T47D (cell line): ENCODE measurements around the gene FAM3A.
A peak's percentile ranks its signal among the peaks of the same experiment; 100 is the strongest.

Experiments
- DNase-seq, 2 experiments: peaks; one replicate each; pipeline versions ENCODE4 v3.0.0 to v3.0.0-alpha.2; 2011 to 2012; ENCODE audit warnings: low read depth in 1 of 2, low spot score in 1 of 2
- JUND ChIP-seq: IDR thresholded peaks from 2 replicates; pipeline ENCODE4 v1.6.1; 2012; ENCODE audit warnings: low read depth
- in situ Hi-C: cut with HindIII; loops from 2 replicates; pipeline ENCODE4 v1.10.0; 2016; ENCODE audit warnings: low sequenced_read_pairs, low pct_unique_long_range_greater_than_20kb

Gene FAM3A

DNA sequence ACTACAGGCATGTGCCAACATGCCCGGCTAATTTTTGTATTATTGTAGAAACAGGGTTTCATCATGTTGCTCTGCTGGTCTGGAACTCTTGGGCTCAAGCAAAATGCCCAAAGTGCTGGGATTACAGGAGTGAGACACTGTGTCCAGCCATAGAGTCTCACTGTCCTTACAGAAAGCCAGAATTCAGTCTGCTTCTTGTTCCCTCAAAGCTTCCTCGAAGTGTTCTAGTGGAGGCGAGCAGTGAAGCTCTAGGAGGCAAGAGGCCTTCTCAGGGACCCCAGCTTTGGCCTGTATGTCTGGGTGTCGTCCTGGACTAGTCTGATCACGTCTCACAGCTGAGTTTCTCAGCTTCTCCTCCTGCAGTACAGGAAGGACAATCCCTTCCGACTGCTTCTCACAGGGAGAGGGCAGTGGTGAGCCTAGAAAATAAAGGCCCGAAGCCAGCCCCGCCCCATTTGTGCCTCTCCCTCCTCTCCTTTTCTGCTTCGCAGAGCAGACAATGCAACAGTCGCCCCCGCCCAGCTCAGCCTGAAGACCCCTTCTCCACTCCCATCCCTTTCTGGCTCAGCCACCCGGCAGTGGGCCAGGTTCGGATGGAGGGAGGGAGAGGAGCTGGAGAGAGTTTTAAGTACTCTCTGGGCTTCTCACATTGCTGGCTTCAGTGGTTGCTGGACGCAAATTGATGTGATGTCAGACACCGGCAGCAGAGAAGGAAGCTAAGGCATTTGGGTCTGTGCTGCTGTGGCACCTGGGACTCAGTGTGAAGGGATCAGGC is 11.1 kb upstream of the FAM3A start:
- DNase-seq: peak in 1 of 2 experiments; percentile 76
- no peak for TF ChIP-seq JUND
- in situ Hi-C loops: no loop called here

DNA sequence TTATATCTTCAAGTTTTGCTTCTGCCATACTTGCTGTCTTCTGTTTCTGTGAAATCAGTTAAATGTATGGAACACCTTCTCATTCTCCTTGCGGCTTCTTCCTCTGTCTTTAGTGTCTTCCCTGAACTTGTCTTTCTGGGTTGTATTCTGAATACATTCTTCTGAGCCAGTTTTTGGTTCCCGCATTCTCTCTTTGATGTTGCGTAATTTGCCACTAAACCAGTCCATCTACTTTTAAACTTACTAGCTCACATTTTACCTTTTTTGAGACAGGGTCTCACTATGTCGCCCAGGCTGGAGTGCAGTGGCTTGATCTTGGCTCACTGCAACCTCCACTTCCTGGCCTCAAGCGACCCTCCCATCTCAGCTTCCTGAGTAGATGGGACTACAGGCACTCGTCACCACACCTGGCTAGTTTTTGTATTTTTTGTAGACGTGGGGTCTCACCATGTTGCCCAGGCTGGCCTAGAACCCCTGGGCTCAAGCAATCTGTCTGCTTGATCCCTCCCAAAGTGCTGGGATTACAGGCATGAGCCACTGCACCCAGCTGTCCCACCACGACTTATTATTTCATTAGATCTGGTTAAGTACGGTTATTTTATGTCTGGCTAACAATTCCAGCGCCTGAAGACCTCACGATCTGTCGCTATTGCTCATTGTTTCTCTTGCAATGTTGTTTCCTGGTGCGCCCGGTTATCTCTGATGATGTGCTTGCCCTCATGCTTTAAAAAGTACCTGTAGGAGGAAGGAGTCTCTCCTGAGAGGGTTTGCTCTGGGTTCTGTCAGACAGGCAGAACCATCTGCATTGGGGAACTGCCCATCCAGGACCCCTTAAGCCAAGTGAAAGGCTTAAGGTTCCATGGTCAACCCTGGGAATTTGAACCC is 9.8 kb upstream of the FAM3A start:
- no peak for TF ChIP-seq JUND
- DNase-seq: peak in 1 of 2 experiments; percentile 56
- in situ Hi-C loops: no loop called here

DNA sequence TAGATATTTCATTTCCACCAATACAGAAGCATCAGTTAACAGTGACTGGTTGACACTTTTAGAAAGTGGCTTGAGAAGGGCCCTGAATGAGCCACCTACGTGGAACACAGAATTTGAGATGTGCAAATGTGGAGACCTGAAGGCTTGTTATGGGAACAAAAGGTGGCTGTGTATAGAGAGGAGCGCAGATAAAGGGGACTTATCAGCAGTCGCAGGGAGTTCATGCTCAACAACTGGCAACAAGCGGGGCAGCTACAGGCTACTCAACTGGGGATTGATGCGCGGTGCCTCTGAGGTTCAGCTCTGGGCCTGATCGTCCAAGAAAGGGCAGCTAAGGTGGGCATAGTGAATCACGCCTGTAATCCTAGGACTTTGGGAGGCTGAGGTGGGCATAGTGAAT is 3.4 kb upstream of the FAM3A start:
- no peak for DNase-seq
- in situ Hi-C loops: no loop called here
- no peak for TF ChIP-seq JUND

DNA sequence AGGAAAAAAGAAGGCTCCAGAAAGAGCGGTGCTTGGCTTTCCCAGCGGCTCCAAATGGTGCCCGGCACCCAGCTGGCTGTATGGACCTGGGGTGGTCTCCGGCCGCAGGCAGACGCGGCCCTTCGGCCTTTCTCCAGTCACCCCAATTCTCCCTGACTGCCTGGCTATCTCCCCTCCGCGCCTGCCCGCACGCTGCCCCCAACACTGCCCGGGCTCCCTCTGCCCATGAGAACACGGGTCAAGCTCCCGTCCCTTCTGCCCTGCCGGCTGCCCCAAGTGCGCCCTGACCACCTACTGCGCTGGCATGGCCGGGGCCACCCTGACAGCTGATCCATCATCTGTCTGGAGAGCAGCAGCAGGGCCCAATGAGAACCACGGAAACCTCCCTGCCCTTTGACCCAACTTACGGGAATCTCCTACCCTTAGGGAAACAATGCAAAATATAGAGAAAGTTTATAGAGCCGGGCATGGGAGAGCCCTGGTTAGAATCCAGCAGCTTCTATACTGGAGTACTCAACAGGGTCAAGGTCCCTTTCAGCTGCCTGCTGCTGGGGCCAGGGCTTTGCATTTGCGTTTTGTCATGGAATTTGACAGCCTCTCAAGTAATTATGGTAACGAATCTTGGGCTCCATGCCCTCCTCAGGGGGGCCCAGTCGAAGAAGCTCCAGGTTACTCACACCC is 1.2 kb upstream of the FAM3A start:
- in situ Hi-C loops: no loop called here
- DNase-seq: no peak
- no peak for TF ChIP-seq JUND

DNA sequence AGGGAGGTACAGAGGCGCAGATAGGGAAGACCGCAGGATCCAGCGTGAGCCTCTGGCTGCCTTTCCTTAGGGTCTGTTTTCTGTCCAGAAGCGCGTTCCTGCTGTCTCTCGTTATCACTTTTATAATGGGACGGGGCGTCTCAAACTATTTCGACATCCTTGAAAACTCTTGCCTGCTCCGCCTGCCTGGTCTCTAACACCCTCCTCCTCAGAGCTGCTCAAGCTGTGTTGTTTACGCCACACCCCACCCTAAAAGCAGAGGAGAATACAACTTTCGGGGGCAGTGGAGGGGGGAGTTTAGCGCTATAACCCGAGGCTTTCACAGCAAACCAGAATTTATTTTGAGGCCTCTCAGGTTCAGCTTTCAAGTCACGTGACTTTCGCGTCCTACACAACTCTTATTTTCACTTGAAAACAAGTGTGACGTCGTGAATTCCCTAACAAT is 646 bp upstream of the FAM3A start:
- TF ChIP-seq JUND: no peak
- no peak for DNase-seq
- in situ Hi-C loops: no loop called here

DNA sequence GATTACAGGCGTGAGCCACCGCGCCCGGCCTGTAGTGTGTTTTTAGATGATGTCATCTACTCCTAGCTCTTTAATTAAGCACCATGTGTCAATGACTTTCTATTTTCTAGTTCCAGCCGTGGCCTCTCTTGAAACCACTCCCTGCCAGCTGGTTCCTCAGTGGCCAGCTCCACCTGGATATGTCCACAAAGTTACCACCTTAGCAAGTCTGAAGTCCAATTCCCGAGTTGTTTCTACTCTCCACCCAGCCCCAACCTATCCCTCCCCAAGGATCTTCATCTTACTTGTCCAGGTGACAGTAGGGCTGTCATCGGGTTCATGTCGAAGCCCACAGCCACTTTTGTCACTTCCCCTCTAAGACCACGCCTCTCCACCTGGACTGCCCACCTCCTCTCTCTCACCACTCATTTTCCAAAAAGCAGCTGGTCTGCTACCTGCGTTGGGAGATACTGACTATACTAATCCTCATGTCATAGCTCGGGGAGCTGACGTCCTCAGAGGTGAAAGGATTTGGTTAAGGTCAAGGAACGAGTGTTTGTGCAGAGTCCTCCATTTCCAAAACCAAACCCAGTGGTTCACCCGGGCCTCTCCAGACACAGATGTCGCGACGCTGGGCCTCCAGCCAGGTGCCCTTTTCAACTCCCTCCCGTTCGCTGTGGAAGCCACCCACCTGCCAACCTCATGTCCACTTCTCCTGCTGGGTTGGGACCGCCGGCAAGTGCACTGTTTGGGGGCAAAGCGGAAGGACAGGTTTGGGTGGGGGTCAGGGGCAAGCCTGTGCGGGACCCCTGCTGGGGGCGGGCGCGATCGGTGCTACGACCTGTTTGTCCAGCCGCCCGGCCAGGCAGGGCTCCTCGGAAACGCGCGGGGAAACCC is 704 bp downstream of the FAM3A start:
- TF ChIP-seq JUND: no peak
- in situ Hi-C loops: no loop called here
- DNase-seq: peak in 1 of 2 experiments; percentile 36

DNA sequence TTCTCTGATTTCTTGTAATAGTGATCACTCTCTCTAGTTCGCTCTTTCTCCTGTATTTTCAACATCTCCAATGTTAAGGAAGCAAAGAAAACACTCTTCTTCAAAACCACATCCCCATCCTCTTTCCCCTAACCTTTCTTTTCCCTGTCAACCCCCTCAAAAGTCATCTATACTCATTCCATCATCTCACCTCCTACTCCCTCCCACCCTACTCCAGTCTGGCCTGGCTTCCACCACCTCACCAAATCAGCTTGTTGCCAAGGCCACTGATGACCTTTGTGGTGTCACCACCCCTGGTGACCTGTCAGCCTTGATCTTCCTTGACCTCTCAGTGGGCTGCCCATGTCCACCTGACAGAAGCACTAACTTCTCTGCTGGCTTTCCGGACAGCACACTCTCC is 2.3 kb downstream of the FAM3A start:
- no peak for TF ChIP-seq JUND
- no peak for DNase-seq
- in situ Hi-C loops: no loop called here

DNA sequence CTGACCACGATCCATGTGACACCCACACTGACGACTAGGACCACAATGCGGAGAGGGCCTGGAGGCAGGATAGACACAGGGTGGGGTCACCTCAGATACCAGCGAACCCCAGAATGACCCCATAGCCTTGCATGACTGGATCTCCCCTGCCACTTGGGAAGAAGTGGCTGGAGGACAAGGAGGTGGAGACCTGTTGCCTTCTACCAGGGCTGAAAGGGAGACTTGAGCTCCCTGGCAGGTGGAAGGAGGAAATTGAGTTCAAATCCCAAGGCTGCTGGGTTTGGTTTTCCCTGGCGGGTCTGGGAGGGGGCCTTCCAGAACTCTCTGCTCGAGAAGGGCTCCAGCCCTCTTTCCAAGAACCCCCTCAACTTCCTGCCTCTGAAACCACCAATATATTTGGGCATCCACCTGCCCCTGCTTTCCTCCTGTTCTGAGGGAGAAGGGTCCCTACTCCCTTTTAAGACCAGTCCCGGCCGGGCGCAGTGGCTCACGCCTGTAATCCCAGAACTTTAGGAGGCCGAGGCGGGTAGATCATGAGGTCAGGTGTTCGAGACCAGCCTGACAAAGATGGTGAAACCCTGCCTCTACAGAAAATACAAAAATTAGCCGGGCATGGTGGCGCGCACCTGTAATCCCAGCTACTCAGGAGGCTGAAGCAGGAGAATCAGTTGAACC is 3.0 kb downstream of the FAM3A start:
- DNase-seq: no peak
- TF ChIP-seq JUND: no peak
- in situ Hi-C loops: no loop called here

DNA sequence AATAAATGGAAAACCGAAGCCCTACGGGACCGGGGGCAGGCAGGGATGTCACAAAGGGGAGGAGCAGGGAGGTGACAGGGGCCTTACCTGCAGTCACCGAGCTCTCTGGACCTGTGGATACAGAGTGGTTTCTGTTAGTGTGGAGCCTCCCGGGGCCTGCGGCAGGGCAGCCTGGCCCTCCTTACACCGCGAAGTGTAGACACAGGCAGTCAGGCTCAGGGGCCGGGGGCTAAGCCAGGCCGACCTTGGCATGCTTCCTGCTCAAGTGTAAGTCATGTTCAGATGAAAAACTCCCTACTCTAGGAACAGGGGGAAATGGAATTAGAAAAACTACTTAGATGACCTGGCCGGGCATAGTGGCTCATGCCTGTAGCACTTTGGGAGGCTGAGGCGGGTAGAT is 4.3 kb downstream of the FAM3A start:
- no peak for DNase-seq
- no peak for TF ChIP-seq JUND
- in situ Hi-C loops: no loop called here

DNA sequence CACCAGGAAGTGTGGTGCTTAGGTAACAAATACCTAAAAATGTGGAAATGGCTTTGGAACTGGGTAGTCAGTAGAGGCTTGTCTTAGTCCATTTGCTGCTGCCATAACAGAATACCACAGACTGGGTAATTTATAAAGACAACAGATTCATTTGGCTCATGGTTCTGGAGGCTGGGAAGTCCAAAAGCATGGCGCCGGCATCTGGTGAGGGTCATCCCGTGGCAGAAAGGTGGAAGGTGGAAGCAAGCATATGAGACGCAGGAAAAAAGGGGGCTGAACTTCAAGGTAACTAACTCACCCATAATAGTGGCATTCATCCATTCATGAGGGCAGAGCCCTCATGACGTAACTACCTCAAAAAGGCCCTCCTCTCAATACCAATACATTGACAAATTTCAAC is 6.6 kb downstream of the FAM3A start:
- no peak for DNase-seq
- in situ Hi-C loops: no loop called here
- no peak for TF ChIP-seq JUND

DNA sequence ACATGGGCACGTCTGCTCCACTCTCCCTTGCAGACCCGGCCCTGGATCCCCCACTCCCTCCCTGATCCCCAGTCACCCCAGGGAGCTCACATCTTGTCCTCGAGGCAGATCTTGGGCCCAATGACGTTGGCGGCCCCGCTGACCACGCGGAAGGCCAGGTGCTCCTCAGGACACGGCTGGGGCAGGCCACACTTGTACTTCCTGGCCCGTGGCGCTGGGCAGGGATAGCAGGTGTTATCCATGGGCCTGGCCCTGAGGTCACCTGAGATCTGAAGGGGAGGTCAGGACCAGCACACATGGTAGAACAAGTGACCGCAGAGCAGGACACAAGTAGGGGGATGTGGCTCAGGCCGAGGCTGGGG is 7.7 kb downstream of the FAM3A start:
- in situ Hi-C loops: no loop called here
- DNase-seq: no peak
- no peak for TF ChIP-seq JUND
